ENCODE results near the gene ZNF789. TPM values are rescaled to one million over a fixed set of nuclear protein-coding genes. Genes with fewer than 3 reads are reported as not detected.

ZNF789 gene
- total RNA-seq, 4 donors from 2014 or later = 4.4 to 16.3 (median 5.3) TPM

GRCh38 chr7:99473315-99473596, 566 bp downstream of the ZNF789 start:
- Histone ChIP-seq H3K36me3 (no peaks in the 10 kb centered on the region), H3K4me1 (peaks cover 21% of the 10 kb centered on the region)

DNA sequence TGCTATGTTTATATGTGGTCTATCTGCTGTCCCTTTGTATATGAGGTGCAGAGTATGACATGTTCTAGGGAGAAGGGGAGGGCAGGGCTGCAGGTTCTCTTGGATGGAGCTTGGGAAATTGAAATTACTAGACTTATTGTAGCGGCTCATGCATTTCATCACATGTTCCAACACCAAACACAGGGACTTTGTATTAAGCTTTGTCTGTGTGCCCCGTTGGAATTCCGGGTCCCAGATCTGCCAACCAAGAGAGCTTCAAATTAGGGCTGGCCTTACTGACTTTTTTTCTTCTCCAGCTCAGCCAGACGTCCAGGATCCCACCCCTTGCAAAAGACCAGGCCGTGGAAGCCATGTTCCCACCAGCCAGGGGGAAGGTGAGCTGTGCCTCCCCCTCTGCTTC, 3.4 kb downstream of the ZNF789 start:
- peaks cover 25% of the 10 kb centered on the region for H3K4me1 ChIP-seq
- 88% methylated on average over 5 of the region's 5 CpGs for WGBS

More at GRCh38 chr7:99473315-99473596, 566 bp downstream of the ZNF789 start:
- WGBS = 1% methylated on average over 7 of the region's 7 CpGs
- no peak for DNase-seq (ENCODE audit: low spot score in 2 of 2)
- Histone ChIP-seq H3K4me3 (peak overlapping the region; percentile 86), H3K9me3 (no peaks in the 10 kb centered on the region), H3K27me3 (no peaks in the 10 kb centered on the region), H3K27ac (peak overlapping the region; percentile 84)
- TF ChIP-seq POLR2A (IDR thresholded peaks at IDR 0.05) = no peak
- no peak for TF ChIP-seq EP300 (IDR thresholded peaks at IDR 0.05)
- no peak for TF ChIP-seq CTCF (IDR thresholded peaks at IDR 0.05)
- TF ChIP-seq POLR2AphosphoS5 (IDR thresholded peaks at IDR 0.05) = no peak

DNA sequence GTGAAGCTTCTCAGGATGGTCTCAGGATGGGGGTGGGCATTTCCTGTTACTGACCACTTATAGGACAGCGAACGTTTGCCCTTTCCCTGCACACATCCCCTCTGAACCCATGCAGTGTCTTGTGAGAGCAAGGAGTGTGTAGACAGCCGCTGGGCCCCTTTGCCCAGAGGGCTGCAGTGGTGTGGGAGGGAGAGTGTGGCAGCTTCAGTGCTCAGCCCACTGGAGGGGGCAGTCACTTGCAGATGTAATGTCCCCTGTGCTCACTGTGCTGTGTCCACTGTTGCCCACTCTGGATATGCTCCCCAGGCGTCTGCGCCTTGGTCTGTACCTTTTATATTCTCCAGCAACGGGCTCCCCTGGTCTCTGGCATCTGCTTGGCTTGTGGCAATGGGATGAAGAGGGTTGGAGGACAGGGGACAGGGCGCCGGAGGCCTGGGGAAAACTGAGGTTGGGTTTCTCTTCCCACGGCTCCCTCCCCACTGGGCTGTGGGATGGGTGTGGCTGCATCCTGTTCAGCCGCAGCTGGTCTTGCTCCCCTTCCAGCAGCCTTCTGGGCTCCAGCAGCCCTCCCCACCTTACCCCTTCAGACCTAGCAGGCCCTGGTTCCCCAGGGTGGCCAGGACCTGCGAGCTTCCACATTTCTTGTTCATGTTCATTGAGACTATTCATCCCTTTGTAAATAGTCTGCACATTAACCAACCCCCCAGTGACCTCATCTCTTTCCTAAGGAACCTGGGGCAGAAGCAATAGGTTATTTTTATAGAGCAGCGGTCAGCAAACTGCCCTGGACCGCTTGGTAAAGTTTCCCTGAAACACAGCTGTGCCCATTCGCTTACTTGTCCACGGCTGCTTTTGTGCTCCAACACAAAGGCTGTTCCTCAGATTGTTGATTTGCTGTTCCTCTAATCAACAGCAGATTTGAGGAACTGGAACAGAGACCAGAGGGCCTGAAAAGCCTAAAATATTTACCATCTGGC, 6.1 kb downstream of the ZNF789 start:
- TF ChIP-seq POLR2AphosphoS5 (IDR thresholded peaks at IDR 0.05) (no peak), POLR2A (IDR thresholded peaks at IDR 0.05) (no peak), CTCF (IDR thresholded peaks at IDR 0.05) (no peak), EP300 (IDR thresholded peaks at IDR 0.05) (no peak)

More for the DNA sequence above, 3.4 kb downstream of the ZNF789 start:
- no peak for TF ChIP-seq EP300 (IDR thresholded peaks at IDR 0.05)
- no peaks in the 10 kb centered on the region for H3K36me3 ChIP-seq
- no peak overlapping the region for H3K4me3 ChIP-seq
- H3K9me3 ChIP-seq = no peaks in the 10 kb centered on the region
- no peak for DNase-seq (ENCODE audit: low spot score in 2 of 2)
- no peaks in the 10 kb centered on the region for H3K27me3 ChIP-seq
- H3K27ac ChIP-seq = no peak overlapping the region

GRCh38 chr7:99485094-99485493, 12.4 kb downstream of the ZNF789 start:
- no peaks in the 10 kb centered on the region for H3K9me3 ChIP-seq
- H3K4me3 ChIP-seq = no peak overlapping the region
- no peak overlapping the region for H3K27ac ChIP-seq
- no peaks in the 10 kb centered on the region for H3K4me1 ChIP-seq
- H3K27me3 ChIP-seq = no peaks in the 10 kb centered on the region
- no peak for DNase-seq (ENCODE audit: low spot score in 2 of 2)
- peaks cover 15% of the 10 kb centered on the region for H3K36me3 ChIP-seq
- no peak for TF ChIP-seq POLR2A (IDR thresholded peaks at IDR 0.05)
- no peak for TF ChIP-seq POLR2AphosphoS5 (IDR thresholded peaks at IDR 0.05)
- no peak for TF ChIP-seq CTCF (IDR thresholded peaks at IDR 0.05)
- TF ChIP-seq EP300 (IDR thresholded peaks at IDR 0.05) = no peak
- 43% methylated on average over 5 of the region's 5 CpGs for WGBS

More for the DNA sequence above, 6.1 kb downstream of the ZNF789 start:
- H3K9me3 ChIP-seq = no peaks in the 10 kb centered on the region
- 49% methylated on average over 14 of the region's 15 CpGs for WGBS
- no peak overlapping the region for H3K4me3 ChIP-seq
- no peak for DNase-seq (ENCODE audit: low spot score in 2 of 2)
- H3K27me3 ChIP-seq = no peaks in the 10 kb centered on the region
- peaks cover 13% of the 10 kb centered on the region for H3K4me1 ChIP-seq
- H3K36me3 ChIP-seq = peaks cover 4% of the 10 kb centered on the region
- peak overlapping the region; percentile 16 for H3K27ac ChIP-seq

DNA sequence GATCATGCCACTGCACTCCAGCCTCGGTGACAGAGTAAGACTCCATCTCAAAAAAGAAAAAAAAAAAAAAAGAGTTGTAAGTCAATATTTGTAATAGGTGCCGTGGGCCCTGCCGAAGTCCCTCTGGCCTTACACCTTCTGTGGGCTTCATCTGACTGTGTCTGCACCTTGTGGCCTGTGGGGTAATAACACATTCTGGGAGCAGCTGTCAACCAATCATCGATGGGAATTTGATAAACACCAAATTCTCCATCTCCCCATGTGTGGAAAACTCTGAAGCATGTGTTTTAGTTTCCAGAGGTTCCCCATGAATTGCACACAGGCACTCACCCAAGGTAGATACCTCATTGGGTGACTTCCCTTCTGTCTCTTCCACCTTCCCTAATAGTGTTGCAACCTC, 16.5 kb downstream of the ZNF789 start:
- peaks cover 9% of the 10 kb centered on the region for H3K9me3 ChIP-seq
- DNase-seq (ENCODE audit: low spot score in 2 of 2) = no peak
- H3K4me1 ChIP-seq = no peaks in the 10 kb centered on the region
- no peaks in the 10 kb centered on the region for H3K27me3 ChIP-seq
- H3K36me3 ChIP-seq = peaks cover 29% of the 10 kb centered on the region
- H3K4me3 ChIP-seq = no peak overlapping the region
- no peak overlapping the region for H3K27ac ChIP-seq
- WGBS = 92% methylated on average over 4 of the region's 4 CpGs
- no peak for TF ChIP-seq POLR2A (IDR thresholded peaks at IDR 0.05)
- no peak for TF ChIP-seq EP300 (IDR thresholded peaks at IDR 0.05)
- TF ChIP-seq POLR2AphosphoS5 (IDR thresholded peaks at IDR 0.05) = no peak
- TF ChIP-seq CTCF (IDR thresholded peaks at IDR 0.05) = no peak

Measured in suprapubic skin (tissue), 4 donors.